GM08714 (cell line): ENCODE data around the gene GFOD2.

Experiments
- H3K4me3 ChIP-seq: fragments of 200-500 bp; sonication (Bioruptor generic); 2 replicates; pipeline ENCODE4 v1.5.1; 2014; ENCODE audit warnings: mild to moderate bottlenecking, low read length, inconsistent platforms
- ZNF274 ChIP-seq: IDR thresholded peaks from 2 replicates; pipeline ENCODE4 v1.6.1; 2012; ENCODE audit warnings: mild to moderate bottlenecking, low read depth, low read length

Gene GFOD2

DNA sequence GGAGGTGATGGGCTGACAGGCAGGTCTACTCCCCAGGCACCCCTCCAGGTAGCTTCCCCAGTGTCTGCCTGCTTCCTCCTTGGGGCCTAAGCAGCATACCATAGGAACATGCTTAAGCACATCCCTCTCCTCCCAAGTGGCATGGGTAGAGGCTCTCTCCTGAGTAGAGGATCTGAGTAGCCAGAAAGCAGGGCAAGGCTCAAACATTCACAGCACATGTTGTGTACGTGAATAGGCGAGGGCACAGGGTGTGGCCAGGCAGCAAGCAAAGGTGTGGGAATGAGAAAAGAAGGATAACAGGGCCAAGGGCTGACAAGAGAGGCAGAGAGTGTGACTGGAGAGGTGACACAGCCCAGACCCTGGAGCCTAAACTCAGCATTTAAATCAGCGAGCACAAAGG, 29.7 kb upstream of the GFOD2 start:
- TF ChIP-seq ZNF274: no peak

DNA sequence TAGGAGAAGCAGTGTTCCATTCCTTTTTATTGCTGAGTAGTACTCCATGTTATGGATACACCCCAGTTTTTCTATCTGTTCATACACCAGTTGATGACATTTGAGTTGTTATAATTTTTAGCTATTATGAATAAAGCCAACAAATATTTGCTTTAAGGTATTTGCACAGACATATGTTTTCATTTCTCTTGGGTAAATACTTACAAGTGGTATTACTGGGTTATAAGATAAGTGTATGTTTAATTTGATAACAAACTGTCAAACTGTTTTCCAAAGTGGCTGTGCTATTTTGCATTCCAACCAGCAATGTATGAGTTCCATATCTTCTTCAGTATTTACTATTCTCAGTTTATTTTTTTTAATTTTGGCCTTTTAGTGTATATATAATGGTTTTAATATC, 27.7 kb upstream of the GFOD2 start:
- H3K4me3 ChIP-seq: no peak overlapping the region
- TF ChIP-seq ZNF274: no peak

More for the DNA sequence above, 29.7 kb upstream of the GFOD2 start:
- H3K4me3 ChIP-seq: no peak overlapping the region

DNA sequence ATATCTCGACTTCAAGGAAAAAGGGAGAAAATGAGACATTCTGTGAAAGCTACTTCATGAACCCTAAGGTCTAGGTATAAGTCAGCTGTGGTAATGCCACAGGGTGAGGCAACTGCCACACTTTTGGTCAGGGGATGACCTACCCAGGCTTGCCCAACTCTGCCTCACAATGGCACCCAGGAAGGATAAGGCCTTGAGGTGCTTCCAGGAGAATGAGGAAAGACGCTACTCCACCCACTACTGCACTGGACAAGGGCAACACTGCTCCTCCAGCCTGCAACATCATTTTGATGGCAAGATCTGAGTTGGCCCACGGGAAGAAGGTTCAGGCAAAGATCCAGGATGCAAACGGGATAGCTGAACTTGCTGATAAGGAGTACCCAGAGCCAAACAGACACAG, 22.0 kb upstream of the GFOD2 start:
- no peak overlapping the region for H3K4me3 ChIP-seq
- no peak for TF ChIP-seq ZNF274

DNA sequence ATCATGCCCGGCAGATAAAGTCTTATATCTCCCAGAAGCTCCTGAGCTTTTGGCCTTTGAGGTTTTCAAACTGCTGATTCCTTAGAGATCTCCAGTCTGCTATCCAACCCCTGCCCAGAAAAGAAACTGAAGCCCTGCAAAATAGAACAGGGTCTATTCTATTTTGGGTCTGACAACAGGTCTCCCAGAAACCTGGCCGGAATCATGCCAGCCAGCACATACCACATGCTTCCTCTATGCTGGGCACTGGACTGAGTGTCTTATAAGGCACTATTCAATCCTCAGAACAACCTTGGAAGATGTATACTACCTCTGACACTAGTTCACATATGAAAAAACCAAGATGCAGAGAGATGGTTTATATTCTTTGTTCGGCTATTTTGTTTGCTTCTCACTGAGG, 21.3 kb upstream of the GFOD2 start:
- no peak overlapping the region for H3K4me3 ChIP-seq
- no peak for TF ChIP-seq ZNF274

DNA sequence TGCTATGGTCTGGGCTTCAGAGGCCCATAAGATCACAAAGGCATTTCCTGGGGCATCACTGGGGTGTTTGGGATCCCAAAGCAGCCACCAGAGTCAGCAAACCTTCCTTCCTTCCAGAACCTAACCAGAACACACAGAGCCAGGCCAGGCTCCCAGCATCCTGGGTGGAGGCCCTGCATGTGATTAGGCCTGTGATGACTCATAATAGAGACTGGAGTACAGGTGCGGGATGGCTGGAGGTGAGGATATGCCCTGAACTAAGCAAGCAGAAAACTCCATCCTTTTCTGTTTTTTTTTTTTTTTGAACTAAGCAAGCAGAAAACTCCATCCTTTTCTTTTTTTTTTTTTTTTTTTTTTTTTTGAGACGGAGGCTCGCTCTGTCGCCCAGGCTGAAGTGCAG, 17.7 kb upstream of the GFOD2 start:
- H3K4me3 ChIP-seq: no peak overlapping the region
- TF ChIP-seq ZNF274: no peak

DNA sequence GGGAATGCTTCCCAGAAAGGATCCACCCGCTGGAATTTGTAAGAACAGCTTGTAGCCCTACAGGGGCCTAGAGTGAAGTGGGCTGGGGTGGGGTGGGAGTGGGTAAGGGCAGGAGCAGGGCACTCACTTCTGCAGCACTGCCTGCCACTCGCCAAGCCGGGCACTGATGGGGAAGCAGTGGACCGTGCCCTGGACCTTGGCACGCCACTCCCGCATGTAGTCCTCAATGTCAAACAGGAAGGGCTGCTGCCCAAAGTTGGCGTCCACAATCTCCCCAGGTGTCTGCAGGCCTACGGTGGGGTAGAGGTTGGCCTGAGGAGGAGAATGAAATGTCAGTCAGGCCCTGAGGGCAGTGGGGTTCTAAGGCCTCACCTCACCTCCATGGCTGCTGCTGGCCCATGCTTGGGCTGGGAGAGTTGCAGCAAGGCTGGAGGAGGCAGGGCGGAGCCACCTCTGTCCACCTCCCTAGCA, 15.7 kb upstream of the GFOD2 start:
- H3K4me3 ChIP-seq: no peak overlapping the region
- TF ChIP-seq ZNF274: no peak

DNA sequence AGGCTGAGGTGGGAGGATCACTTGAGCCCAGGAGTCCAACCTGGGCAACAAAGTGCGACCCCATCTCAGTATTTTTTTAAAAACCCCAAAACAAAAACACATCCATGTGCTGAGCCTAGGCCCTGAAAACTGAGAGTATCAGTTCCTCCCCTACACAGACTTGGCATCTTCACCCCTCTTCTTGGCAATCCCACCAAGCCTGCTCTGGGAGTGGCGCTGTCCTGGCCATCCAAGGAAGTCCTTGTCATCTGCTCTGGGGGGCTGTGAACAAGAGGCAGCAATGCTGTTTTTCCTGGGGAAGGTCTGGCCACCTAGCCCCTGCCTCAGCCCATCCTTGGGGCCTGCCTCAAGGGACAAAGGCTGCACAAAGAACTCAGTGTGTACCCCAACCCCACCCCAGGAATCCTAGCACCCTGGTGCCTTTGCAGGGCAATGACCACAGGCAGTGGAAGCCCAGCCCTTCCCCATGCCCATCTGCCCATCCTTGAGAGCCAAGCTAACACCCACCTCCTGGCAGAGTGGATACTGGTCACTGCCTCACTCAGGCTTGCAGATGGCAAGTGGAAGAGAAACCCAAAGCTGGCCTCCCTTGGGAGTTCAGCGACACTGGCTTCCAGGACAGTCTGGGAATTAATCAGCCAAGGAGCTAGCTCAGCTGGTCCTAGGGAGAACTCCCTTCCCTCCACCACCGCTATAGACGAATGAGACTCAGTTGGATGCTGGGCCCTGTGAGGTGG, 14.8 kb upstream of the GFOD2 start:
- no peak for TF ChIP-seq ZNF274
- no peak overlapping the region for H3K4me3 ChIP-seq

DNA sequence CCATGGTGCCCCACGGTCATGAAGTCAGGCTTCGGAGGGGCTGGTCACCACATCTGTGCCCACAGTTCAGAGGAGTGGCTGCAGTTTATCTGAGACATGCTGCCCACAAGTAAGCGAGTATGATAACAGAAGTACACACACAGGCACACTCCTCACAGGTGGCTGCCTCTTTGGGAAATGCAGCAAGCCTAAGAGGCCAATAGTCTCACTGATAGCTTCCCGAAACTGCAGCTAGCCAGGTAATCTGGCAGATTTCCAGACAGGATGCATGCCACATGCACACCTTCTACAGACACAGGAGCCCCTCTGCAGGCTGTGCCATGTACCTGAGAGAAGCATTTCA, 12.6 kb upstream of the GFOD2 start:
- no peak for TF ChIP-seq ZNF274
- no peak overlapping the region for H3K4me3 ChIP-seq

DNA sequence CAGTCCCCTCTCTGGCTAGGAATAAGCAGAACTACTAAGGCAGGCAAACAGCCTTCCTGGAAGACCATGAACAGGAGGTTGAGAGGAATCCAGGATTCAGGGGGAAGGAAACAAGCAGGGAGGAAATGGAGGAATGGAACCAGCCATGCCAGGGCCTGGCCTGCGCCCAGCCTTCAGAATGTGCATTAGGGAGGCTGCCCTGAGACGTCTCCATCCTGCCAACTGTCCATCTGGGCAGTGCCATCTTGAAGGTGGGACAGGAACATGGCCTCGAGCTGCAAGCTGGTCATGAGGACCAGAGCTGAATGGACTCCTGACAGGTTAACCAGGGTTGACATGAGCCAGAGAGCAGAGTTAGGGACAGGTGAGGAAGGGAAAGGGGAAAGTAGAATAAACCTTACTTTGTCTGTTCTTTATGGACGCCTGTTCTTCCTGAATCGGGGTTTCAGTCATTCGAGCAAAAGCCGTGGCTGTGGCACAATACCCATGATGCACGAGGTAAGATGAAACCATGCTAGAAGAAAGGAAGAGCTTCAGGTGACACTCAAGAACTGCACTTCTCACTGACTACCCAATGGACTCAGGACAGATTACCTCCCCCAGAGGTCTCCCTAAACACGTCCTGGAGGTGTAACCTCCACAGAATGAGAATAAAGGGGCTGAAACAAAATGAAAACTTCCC, 12.1 kb upstream of the GFOD2 start:
- TF ChIP-seq ZNF274: no peak
- H3K4me3 ChIP-seq: no peak overlapping the region

DNA sequence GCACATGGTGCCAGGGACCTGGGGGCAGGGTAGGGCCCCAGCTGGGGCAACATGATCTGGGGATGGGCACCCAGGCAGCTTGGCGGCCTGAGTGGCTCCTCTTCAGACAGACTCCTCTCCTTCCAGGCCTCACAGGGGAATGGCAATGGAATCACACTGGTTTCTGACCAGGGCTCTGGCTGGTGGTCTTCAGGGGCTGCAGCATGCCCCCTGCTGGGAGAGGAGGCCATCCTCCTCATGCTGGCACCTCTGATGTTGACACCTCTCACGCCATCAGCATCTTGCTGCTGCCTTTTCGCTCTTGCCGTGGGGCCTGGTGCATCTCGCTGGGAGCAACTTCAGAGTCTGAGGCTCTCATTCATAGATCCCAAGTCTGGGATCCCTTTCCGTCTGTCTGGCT, 11.2 kb upstream of the GFOD2 start:
- TF ChIP-seq ZNF274: no peak

DNA sequence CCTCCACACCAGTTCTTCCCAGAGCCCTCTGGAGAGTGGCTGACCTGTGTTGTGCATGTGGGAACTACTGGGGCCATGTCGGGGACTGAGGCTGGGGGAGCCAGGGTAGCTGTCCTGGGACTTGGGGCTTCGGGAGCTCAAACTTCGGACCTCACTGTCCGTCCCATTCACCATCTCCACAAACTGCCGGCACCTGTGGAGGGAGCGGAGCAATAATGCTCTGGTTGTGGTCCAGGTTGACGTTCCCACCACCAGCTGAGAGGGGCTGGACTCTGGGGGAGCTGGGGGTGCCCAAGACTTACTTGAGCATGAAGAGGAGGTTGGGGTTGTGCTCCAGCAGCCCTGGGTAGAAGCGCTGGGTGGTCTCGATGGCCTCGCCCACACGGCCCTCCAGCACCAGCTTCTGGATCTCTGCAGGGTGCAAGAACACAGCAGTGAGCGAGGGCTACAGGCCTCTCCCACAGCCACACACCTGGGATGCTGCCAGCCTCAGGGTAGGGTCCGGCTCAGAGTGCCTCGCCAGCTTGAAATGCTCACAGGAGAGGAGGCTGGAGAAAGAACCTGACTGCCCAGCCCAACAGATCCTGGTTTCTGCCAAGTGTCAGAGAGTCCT, 10.6 kb upstream of the GFOD2 start:
- TF ChIP-seq ZNF274: no peak
- no peak overlapping the region for H3K4me3 ChIP-seq

More for the DNA sequence above, 11.2 kb upstream of the GFOD2 start:
- no peak overlapping the region for H3K4me3 ChIP-seq

DNA sequence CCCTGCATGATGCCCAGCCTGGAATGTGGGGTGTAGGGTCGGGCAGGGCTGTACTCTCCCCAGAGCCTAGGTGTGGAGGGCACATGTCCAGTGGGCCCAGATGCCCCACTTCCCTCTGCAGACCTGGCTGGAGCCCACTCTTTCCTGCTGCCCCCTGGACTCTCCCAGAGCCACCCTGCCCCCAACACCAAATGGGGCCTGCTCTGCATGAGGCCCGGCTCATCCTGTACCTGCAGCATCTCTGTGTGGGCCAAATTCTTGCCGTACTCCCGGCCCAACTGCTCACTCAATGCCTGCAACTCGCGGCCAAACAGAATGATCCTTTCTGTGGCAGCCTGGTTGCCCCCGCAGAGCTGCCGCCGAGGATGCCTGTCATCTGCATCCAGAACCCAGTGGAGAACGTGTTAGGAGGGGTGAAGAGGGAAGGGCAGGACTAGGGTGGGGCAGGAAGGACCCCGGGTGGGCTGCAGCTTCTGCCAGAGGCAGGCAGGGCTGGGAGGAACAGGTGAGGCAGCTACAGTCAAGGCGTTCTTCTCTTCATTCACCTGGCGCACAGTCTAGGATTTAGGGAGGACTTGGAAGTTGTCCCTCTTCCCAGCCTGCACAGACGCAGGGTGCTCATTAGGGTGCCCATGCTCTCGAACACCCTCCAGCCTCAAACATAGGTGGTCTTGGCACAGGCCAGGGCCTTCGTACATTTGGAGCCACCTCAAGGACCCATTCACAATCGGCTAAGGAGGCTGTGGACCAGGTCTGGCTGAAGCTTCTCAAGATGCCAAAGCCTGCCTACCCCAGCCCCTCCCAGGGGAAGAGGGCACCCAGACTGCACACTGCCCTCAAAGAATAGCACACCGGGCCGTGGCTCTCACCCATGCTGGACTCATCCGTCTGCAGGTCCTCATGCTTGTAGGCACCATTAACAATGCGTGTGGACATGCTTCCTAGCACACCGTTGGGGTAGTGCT, 8.7 kb upstream of the GFOD2 start:
- H3K4me3 ChIP-seq: no peak overlapping the region
- no peak for TF ChIP-seq ZNF274

DNA sequence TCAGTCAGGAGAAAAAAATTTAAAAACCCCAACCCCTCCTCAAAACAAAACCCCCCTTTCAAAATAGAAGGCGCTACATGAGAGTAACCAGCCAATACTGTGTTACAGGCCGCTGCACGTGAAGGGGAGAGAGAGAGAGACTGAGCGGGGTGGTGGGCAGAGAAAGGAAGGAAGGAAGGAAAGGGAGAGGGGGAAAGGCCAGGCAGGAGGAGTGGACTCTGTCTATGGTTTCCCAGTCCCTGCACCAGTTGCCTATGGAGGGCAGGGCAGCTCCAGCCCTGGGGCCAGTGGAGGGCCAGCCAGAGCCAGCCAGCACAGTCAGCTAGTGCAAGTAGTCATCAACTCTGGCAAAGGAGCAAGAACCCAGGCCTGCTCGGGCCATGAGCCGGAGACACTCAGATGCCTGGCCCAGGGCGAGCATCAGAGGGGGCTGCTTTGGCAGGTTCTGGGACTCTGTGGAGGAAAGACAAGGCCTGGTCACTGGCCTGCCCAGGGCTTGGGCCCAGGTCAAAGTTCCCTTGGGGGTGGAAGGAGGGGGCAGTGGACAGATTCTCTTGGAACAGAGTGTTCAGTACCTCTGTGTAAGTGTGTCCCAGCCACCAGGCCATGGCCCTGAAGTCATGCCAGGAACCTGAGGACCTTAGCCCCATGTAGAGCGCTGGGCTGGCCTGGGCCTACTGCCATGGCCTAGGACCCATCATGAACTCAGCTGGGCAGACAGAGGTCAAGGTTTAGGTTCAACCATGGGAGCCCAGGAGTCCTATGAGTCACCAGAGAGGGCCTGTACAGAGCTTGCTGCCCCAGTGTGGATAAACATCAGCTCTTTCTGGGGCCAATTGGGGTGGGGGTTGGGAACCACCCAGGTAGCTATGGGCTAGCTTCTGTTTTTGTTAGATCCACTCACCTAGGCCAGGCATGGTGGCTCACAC, 7.3 kb upstream of the GFOD2 start:
- no peak overlapping the region for H3K4me3 ChIP-seq
- no peak for TF ChIP-seq ZNF274
